Heart right ventricle (tissue), 16 donors: ENCODE data around the gene DUOXA1. TPM values are rescaled to one million over a fixed set of nuclear protein-coding genes. Genes with fewer than 3 reads are reported as not detected.

Source experiments
- ATAC-seq, 8 donors: fragments of 200-7000 bp; cut with Tn5 transposase; one replicate each; pipeline ENCODE4 v1.9.1; 2020; ENCODE audit warnings: mild to moderate bottlenecking in 8 of 8, moderate library complexity in 8 of 8, moderate number of reproducible peaks in 1 of 8
- DNase-seq, 2 donors: peaks; one replicate each; pipeline ENCODE4 v3.0.0-alpha.2; 2020
- H3K27ac ChIP-seq, 10 donors: fragments of 200-600 bp; sonication (generic) in 2 of 10; one replicate each; pipeline versions ENCODE4 v1.5.0 to v1.8.0; 2020 to 2022; ENCODE audit warnings: mild to moderate bottlenecking in 3 of 10
- H3K27me3 ChIP-seq, 7 donors: fragments of 200-600 bp; one replicate each; pipeline ENCODE4 v1.8.0; 2021 to 2022; ENCODE audit warnings: mild to moderate bottlenecking in 2 of 7
- H3K36me3 ChIP-seq, 9 donors: fragments of 200-600 bp; sonication (generic) in 1 of 9; one replicate each; pipeline versions ENCODE4 v1.5.0 to v1.8.0; 2020 to 2022; ENCODE audit warnings: mild to moderate bottlenecking in 2 of 9
- H3K4me1 ChIP-seq, 9 donors: fragments of 200-600 bp; sonication (generic) in 1 of 9; one replicate each; pipeline versions ENCODE4 v1.5.0 to v1.8.0; 2020 to 2022; ENCODE audit warnings: mild to moderate bottlenecking in 4 of 9
- H3K4me3 ChIP-seq, 10 donors: fragments of 200-600 bp; sonication (generic) in 2 of 10; one replicate each; pipeline versions ENCODE4 v1.5.0 to v1.8.0; 2020 to 2022; ENCODE audit warnings: mild to moderate bottlenecking in 7 of 10, moderate library complexity in 2 of 10
- H3K9me3 ChIP-seq, 11 donors: fragments of 200-600 bp in 10 of 11; sonication (generic) in 2 of 11; one replicate each; pipeline versions ENCODE4 v1.5.0 to v1.8.0; 2013 to 2022; ENCODE audit warnings: mild to moderate bottlenecking in 2 of 11, control low read depth in 1 of 11, moderate library complexity in 1 of 11
- CTCF ChIP-seq, 9 donors: fragments of 200-600 bp; sonication (generic) in 2 of 9; IDR thresholded peaks; one replicate each; pipeline versions ENCODE4 v1.5.0 to v1.8.0; 2021 to 2022; ENCODE audit warnings: antibody characterized with exemption in 9 of 9, mild to moderate bottlenecking in 5 of 9, moderate library complexity in 1 of 9
- WGBS, 2 donors: extraction: QIAGEN DNeasy Blood & Tissue Kit; methylation state at CpG; one replicate each; pipeline ENCODE4 v1.1.7; 2013; ENCODE audit warnings: inconsistent platforms in 1 of 2; 5-methylcytosine and 5-hydroxymethylcytosine counted together
- intact Hi-C, 10 donors: fragments of 100-400 bp; cut with DNase I; formaldehyde crosslinking; loops; one replicate each; pipeline versions ENCODE4 v1.11.1 to v1.14.2; 2022
- polyA plus RNA-seq, 2 donors: library from polyadenylated mRNA; stranded (reverse); fragments of 200-250 nt; gene quantifications; one replicate each; pipeline ENCODE4 v1.2.3, GENCODE V29; 2013
- total RNA-seq, 10 donors: library from RNA; stranded (reverse); fragmentation: NEBNext Ultra II Directional in 3 of 10; extraction: Animal tissue kit (Norgen Biotek cat#: 25700) in 3 of 10; gene quantifications; one replicate each; pipeline versions ENCODE4 v1.2.1 to v1.2.4, GENCODE V29; 2021 to 2023
- donor health status: Arrhythmogenic right ventricular cardiomyopathy.
- donor health status: ischemic (EF 13 %, LVEDD 7.1; RV severe dilation, severe dysfunction).
- donor health status: healthy with polysubstance abuse.
- donor health status: DM: no; HTN: yes; CAD: no.
- donor health status: DM: no; HTN: no; CAD: no.
- donor health status: ischemic (EF 25% LVEDD 6.9; RV normal size, moderate dysfunction).
- donor health status: ischemic (EF 25% LVEDD 5.7; RV mildly dilated, moderate dysfunction).
- donor health status: healthy.
- donor health status: DM: yes; HTN: yes; CAD: no.
- donor health status: Ischemic cardiomyopathy.
- donor health status: ischemic (EF 35%, LVEDD 5.7; RV mildly dilated, moderate dysfunction).
- donor health status: nonischemic (EF 11% LVEDD 7.7; RV severe dilation, severe dysfunction).
- donor health status: DM: yes; HTN: yes; CAD: no.
- donor health status: PGD.
- donor health status: ischemic (EF 29% LVEDD 5.4; RV normal size, mild dysfunction).
- donor health status: nonischemic (EF 23%, LVEDD 6.1; RV moderate dilation, normal function).

DUOXA1 gene
- total and polyA plus RNA-seq, 12 donors = 0.11 to 1.3 (median 0.47) TPM; not detected in 1

GRCh38 chr15:45091161-45091560 is 38.5 kb downstream of the DUOXA1 start:
- no peak overlapping the region for H3K4me3 ChIP-seq
- intact Hi-C loops = no loop called here
- ATAC-seq (no peak), DNase-seq (no peak)
- H3K4me1 ChIP-seq = peaks cover 0 to 4% (median 0%) of the 10 kb centered on the region in 9 donors
- no peaks in the 10 kb centered on the region for H3K9me3 ChIP-seq
- peaks cover 0 to 12% (median 0%) of the 10 kb centered on the region in 7 donors for H3K27me3 ChIP-seq
- 61% methylated on average over 7 of the region's 7 CpGs for WGBS, 2 donors
- no peak overlapping the region for H3K27ac ChIP-seq
- no peak for TF ChIP-seq CTCF (IDR thresholded peaks at IDR 0.05)
- H3K36me3 ChIP-seq = no peaks in the 10 kb centered on the region

GRCh38 chr15:45089712-45090373 is 39.8 kb downstream of the DUOXA1 start:
- intact Hi-C loops = no loop called here
- H3K9me3 ChIP-seq = no peaks in the 10 kb centered on the region
- H3K4me3 ChIP-seq = no peak overlapping the region
- 38 to 40% methylated on average over 3 of the region's 3 CpGs for WGBS, 2 donors
- ATAC-seq (no peak), DNase-seq (no peak)
- no peak overlapping the region for H3K27ac ChIP-seq
- peaks cover 0 to 12% (median 0%) of the 10 kb centered on the region in 7 donors for H3K27me3 ChIP-seq
- H3K36me3 ChIP-seq = no peaks in the 10 kb centered on the region
- TF ChIP-seq CTCF (IDR thresholded peaks at IDR 0.05) = no peak
- H3K4me1 ChIP-seq = peaks cover 0 to 4% (median 0%) of the 10 kb centered on the region in 9 donors

GRCh38 chr15:45088801-45089711 is 40.6 kb downstream of the DUOXA1 start:
- WGBS, 2 donors = 81 to 86% methylated on average over 10 of the region's 10 CpGs

More at GRCh38 chr15:45088801-45089711, 40.6 kb downstream of the DUOXA1 start:
- Histone ChIP-seq H3K4me3 (no peak overlapping the region), H3K27me3 (peaks cover 0 to 12% (median 0%) of the 10 kb centered on the region in 7 donors), H3K27ac (no peak overlapping the region), H3K4me1 (peaks cover 0 to 4% (median 0%) of the 10 kb centered on the region in 9 donors), H3K36me3 (no peaks in the 10 kb centered on the region), H3K9me3 (no peaks in the 10 kb centered on the region)
- ATAC-seq (peak in 2 of 8 donors; percentile 20 to 24), DNase-seq (no peak)
- intact Hi-C loops = no loop called here
- TF ChIP-seq CTCF (IDR thresholded peaks at IDR 0.05) = no peak
